Tibial nerve (tissue), 4 donors: Measurements from ENCODE around the gene GPX4. TPM values are rescaled to one million over a fixed set of nuclear protein-coding genes. Genes with fewer than 3 reads are reported as not detected.

Experiments used
- DNase-seq, 2 donors: peaks; one replicate each; pipeline ENCODE4 v3.0.0-alpha.2; 2019; ENCODE audit warnings: low spot score in 2 of 2
- H3K27ac ChIP-seq, 4 donors: fragments of 200-600 bp; sonication (generic) in 3 of 4; one replicate each; pipeline ENCODE4 v1.5.1; 2017 to 2019; ENCODE audit warnings: mild to moderate bottlenecking in 1 of 4
- H3K27me3 ChIP-seq, 2 donors: fragments of 200-600 bp; sonication (generic) in 1 of 2; one replicate each; pipeline versions ENCODE4 v1.5.1 to v1.6.0; 2017 to 2019
- H3K36me3 ChIP-seq, 3 donors: fragments of 200-600 bp; sonication (generic); one replicate each; pipeline ENCODE4 v1.5.1; 2018 to 2019
- H3K4me1 ChIP-seq, 4 donors: fragments of 200-600 bp; sonication (generic) in 3 of 4; one replicate each; pipeline ENCODE4 v1.5.1; 2017 to 2019
- H3K4me3 ChIP-seq, 4 donors: fragments of 200-600 bp; sonication (generic) in 3 of 4; one replicate each; pipeline ENCODE4 v1.5.1; 2017 to 2019; ENCODE audit warnings: mild to moderate bottlenecking in 1 of 4, moderate library complexity in 1 of 4
- H3K9me3 ChIP-seq, 4 donors: fragments of 200-600 bp; sonication (generic) in 3 of 4; one replicate each; pipeline ENCODE4 v1.5.1; 2017 to 2019
- CTCF ChIP-seq, 5 experiments: fragments of 200-600 bp in 3 of 5; fragments of 450-650 bp in 2 of 5; sonication (generic) in 3 of 5; IDR thresholded peaks; one replicate each; pipeline ENCODE4 v1.5.1; 2016 to 2019; ENCODE audit warnings: antibody characterized with exemption in 5 of 5, mild to moderate bottlenecking in 3 of 5, moderate library complexity in 2 of 5
- EP300 ChIP-seq, 2 donors: sonication (generic); formaldehyde crosslinking; IDR thresholded peaks; one replicate each; pipeline ENCODE4 v1.6.1; 2017; ENCODE audit warnings: antibody characterized with exemption in 2 of 2, mild to moderate bottlenecking in 1 of 2
- POLR2A ChIP-seq, 2 donors: fragments of 450-650 bp; IDR thresholded peaks; one replicate each; pipeline ENCODE4 v1.6.1; 2017; ENCODE audit warnings: antibody characterized with exemption in 2 of 2, mild to moderate bottlenecking in 2 of 2, moderate library complexity in 2 of 2
- WGBS, 2 donors: methylation state at CpG; one replicate each; pipeline ENCODE4 v1.1.5; 2018; 5-methylcytosine and 5-hydroxymethylcytosine counted together
- total RNA-seq, 4 donors: library from RNA; depleted of rRNA; stranded (reverse); fragments of >200 nt; gene quantifications; one replicate each; pipeline ENCODE4 v1.1.0, GENCODE V29; 2016

Gene GPX4
- total RNA-seq, 4 donors from 2014 or later: 337 to 518 (median 493) TPM

GRCh38 chr19:1140272-1141027 is 36.7 kb downstream of the GPX4 start:
- H3K27ac ChIP-seq: no peak overlapping the region
- no peaks in the 10 kb centered on the region for H3K9me3 ChIP-seq
- peaks cover 0 to 68% (median 0%) of the 10 kb centered on the region in 3 donors for H3K36me3 ChIP-seq
- TF ChIP-seq EP300 (IDR thresholded peaks at IDR 0.05): no peak
- no peak for TF ChIP-seq CTCF (IDR thresholded peaks at IDR 0.05)
- TF ChIP-seq POLR2A (IDR thresholded peaks at IDR 0.05): no peak
- H3K4me3 ChIP-seq: no peak overlapping the region
- DNase-seq: no peak
- 90 to 93% methylated on average over 31 to 32 of the region's 39 CpGs for WGBS, 2 donors
- H3K4me1 ChIP-seq: peaks cover 0 to 16% (median 5%) of the 10 kb centered on the region in 4 donors
- no peaks in the 10 kb centered on the region for H3K27me3 ChIP-seq

- Histone ChIP-seq H3K4me1 (peaks cover 0 to 3% (median 0%) of the 10 kb centered on the region in 4 donors), H3K9me3 (no peaks in the 10 kb centered on the region), H3K27ac (no peak overlapping the region), H3K36me3 (peaks cover 0 to 73% (median 0%) of the 10 kb centered on the region in 3 donors), H3K4me3 (no peak overlapping the region), H3K27me3 (no peaks in the 10 kb centered on the region)
- no peak for DNase-seq
- WGBS, 2 donors: 73 to 82% methylated on average over 5 of the region's 5 CpGs
- TF ChIP-seq CTCF (IDR thresholded peaks at IDR 0.05): no peak
- no peak for TF ChIP-seq EP300 (IDR thresholded peaks at IDR 0.05)
- no peak for TF ChIP-seq POLR2A (IDR thresholded peaks at IDR 0.05)
These were observed 38.1 kb downstream of the GPX4 start for GRCh38 chr19:1141944-1142343.

- TF ChIP-seq CTCF (IDR thresholded peaks at IDR 0.05): no peak
- no peak for TF ChIP-seq EP300 (IDR thresholded peaks at IDR 0.05)
- TF ChIP-seq POLR2A (IDR thresholded peaks at IDR 0.05): no peak
- Histone ChIP-seq H3K27ac (no peak overlapping the region), H3K4me1 (peaks cover 0 to 14% (median 0%) of the 10 kb centered on the region in 4 donors), H3K4me3 (no peak overlapping the region), H3K9me3 (no peaks in the 10 kb centered on the region), H3K27me3 (no peaks in the 10 kb centered on the region), H3K36me3 (peaks cover 0 to 84% (median 0%) of the 10 kb centered on the region in 3 donors)
- no peak for DNase-seq
- WGBS, 2 donors: 90 to 94% methylated on average over 30 to 33 of the region's 33 CpGs
These were observed 40.1 kb downstream of the GPX4 start for GRCh38 chr19:1143828-1144399.

- no peak overlapping the region for H3K4me3 ChIP-seq
- TF ChIP-seq EP300 (IDR thresholded peaks at IDR 0.05) (no peak), CTCF (IDR thresholded peaks at IDR 0.05) (no peak), POLR2A (IDR thresholded peaks at IDR 0.05) (no peak)
- DNase-seq: no peak
- no peaks in the 10 kb centered on the region for H3K9me3 ChIP-seq
- H3K27me3 ChIP-seq: no peaks in the 10 kb centered on the region
- H3K4me1 ChIP-seq: peaks cover 0 to 22% (median 0%) of the 10 kb centered on the region in 4 donors
- H3K36me3 ChIP-seq: peaks cover 0 to 83% (median 0%) of the 10 kb centered on the region in 3 donors
- 86 to 97% methylated on average over 1 of the region's 1 CpG for WGBS, 2 donors
- no peak overlapping the region for H3K27ac ChIP-seq
These were observed 40.9 kb downstream of the GPX4 start for GRCh38 chr19:1144741-1145140.
